NCI-H2227 (cell line): ENCODE results near the gene PAN3.
A peak's percentile ranks its signal among the peaks of the same experiment; 100 is the strongest.
"Not testable (repeated sequence)": the region's sequence is repeated elsewhere in the genome, so short reads cannot be mapped to it uniquely, and the experiment has no call there.

Source experiments
- DNase-seq: peaks from one replicate; lab custom pipeline; 2025; ENCODE audit not compliant: unreplicated experiment; lab: John Stamatoyannopoulos, UW

The PAN3 gene

GRCh38 chr13:28138012-28138755, at the start of gene PAN3:
TSS of gene PAN3 (plus strand) at chr13:28138545. CDS start at chr13:28138658, 113 bp downstream.
- peak; percentile 91 for DNase-seq

- no peak for DNase-seq
Measured at GRCh38 chr13:28089065-28089464, 49.3 kb upstream of the PAN3 start.

GRCh38 chr13:28092431-28092830, 45.9 kb upstream of the PAN3 start:
- DNase-seq: no peak

- DNase-seq: no peak
Measured at GRCh38 chr13:28093881-28094280, 44.5 kb upstream of the PAN3 start.

GRCh38 chr13:28094306-28094705, 44.0 kb upstream of the PAN3 start:
- DNase-seq: no peak

GRCh38 chr13:28097503-28097902, 40.8 kb upstream of the PAN3 start:
- DNase-seq: no peak

GRCh38 chr13:28099396-28100149, 38.8 kb upstream of the PAN3 start:
- DNase-seq: no peak

- DNase-seq: peak; percentile 66
Measured at GRCh38 chr13:28100150-28101121, 37.9 kb upstream of the PAN3 start, which contains the start of gene FLT3. TSS of gene FLT3 (minus strand) at chr13:28100576. CDS start at chr13:28100510, 66 bp downstream.

GRCh38 chr13:28101886-28102285, 36.5 kb upstream of the PAN3 start:
- DNase-seq: not testable (repeated sequence)

GRCh38 chr13:28106976-28107375, 31.4 kb upstream of the PAN3 start:
- no peak for DNase-seq

GRCh38 chr13:28110414-28110813, 27.9 kb upstream of the PAN3 start:
- DNase-seq: no peak

GRCh38 chr13:28116736-28117135, 21.6 kb upstream of the PAN3 start:
- no peak for DNase-seq

- DNase-seq: no peak
Measured at GRCh38 chr13:28117689-28118377, 20.5 kb upstream of the PAN3 start.

GRCh38 chr13:28120317-28120716, 18.0 kb upstream of the PAN3 start:
- no peak for DNase-seq

- DNase-seq: no peak
Measured at GRCh38 chr13:28121224-28121623, 17.1 kb upstream of the PAN3 start.

- no peak for DNase-seq
Measured at GRCh38 chr13:28128030-28128429, 10.3 kb upstream of the PAN3 start.

- no peak for DNase-seq
Measured at GRCh38 chr13:28128926-28129325, 9.4 kb upstream of the PAN3 start.

- no peak for DNase-seq
Measured at GRCh38 chr13:28129911-28130693, 8.2 kb upstream of the PAN3 start.

- no peak for DNase-seq
Measured at GRCh38 chr13:28131646-28132045, 6.7 kb upstream of the PAN3 start.

GRCh38 chr13:28136916-28137315, 1.4 kb upstream of the PAN3 start:
- no peak for DNase-seq
